ENCODE data around the gene NAGS.

DNA sequence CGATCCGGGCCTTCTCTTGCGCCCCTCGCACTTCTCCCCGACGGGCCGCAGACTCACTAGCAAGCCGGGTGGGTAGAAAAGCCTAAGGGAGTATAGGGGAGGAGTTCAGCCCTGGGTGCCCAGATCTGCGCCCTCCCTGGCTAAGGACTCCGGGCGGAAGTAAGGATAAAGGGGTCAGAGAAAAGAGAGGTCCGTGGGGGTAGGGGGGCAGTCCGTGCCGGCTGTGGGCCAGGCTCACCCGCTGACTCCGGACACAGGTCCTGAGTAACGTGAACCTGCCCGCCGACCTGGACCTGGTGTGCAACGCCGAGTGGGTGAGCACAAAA lies 1.8 kb downstream of the NAGS start:
- TF ChIP-seq, protein P1, sequence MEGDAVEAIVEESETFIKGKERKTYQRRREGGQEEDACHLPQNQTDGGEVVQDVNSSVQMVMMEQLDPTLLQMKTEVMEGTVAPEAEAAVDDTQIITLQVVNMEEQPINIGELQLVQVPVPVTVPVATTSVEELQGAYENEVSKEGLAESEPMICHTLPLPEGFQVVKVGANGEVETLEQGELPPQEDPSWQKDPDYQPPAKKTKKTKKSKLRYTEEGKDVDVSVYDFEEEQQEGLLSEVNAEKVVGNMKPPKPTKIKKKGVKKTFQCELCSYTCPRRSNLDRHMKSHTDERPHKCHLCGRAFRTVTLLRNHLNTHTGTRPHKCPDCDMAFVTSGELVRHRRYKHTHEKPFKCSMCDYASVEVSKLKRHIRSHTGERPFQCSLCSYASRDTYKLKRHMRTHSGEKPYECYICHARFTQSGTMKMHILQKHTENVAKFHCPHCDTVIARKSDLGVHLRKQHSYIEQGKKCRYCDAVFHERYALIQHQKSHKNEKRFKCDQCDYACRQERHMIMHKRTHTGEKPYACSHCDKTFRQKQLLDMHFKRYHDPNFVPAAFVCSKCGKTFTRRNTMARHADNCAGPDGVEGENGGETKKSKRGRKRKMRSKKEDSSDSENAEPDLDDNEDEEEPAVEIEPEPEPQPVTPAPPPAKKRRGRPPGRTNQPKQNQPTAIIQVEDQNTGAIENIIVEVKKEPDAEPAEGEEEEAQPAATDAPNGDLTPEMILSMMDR (IDR thresholded peaks at IDR 0.05) = no peak
- TF ChIP-seq EP300 (IDR thresholded peaks at IDR 0.05) (no peak), POLR2AphosphoS5 (IDR thresholded peaks at IDR 0.05) (no peak)
